Lower leg skin (tissue), 4 donors: ENCODE measurements around the gene CPS1. TPM values are rescaled to one million over a fixed set of nuclear protein-coding genes. Genes with fewer than 3 reads are reported as not detected.

Source experiments
- DNase-seq, 2 donors: peaks; one replicate each; pipeline ENCODE4 v3.0.0-alpha.2; 2019; ENCODE audit warnings: low spot score in 2 of 2
- H3K4me3 ChIP-seq: fragments of 200-600 bp; sonication (generic); 2 replicates; pipeline ENCODE4 v1.5.1; 2017; ENCODE audit warnings: mild to moderate bottlenecking, low read depth; ENCODE audit not compliant: poor library complexity, severe bottlenecking
- POLR2A ChIP-seq, 2 donors: fragments of 450-650 bp; IDR thresholded peaks; one replicate each; pipeline ENCODE4 v1.6.1; 2016 to 2017; ENCODE audit warnings: antibody characterized with exemption in 2 of 2, mild to moderate bottlenecking in 1 of 2, moderate library complexity in 1 of 2
- WGBS, 2 donors: methylation state at CpG; one replicate each; pipeline ENCODE4 v1.1.5; 2018; 5-methylcytosine and 5-hydroxymethylcytosine counted together
- intact Hi-C: fragments of 100-400 bp; cut with DNase I; formaldehyde crosslinking; loops from one replicate; pipeline ENCODE4 v1.15.0; 2023; ENCODE audit warnings: low total_unique reads
- total RNA-seq, 4 donors: library from RNA; depleted of rRNA; stranded (reverse); fragments of >200 nt; gene quantifications; one replicate each; pipeline ENCODE4 v1.1.0, GENCODE V29; 2016
- TF ChIP-seq, protein P1 (sequence below), 3 donors: fragments of 450-650 bp; IDR thresholded peaks; one replicate each; pipeline ENCODE4 v1.5.1; 2016; ENCODE audit warnings: antibody characterized with exemption in 3 of 3, mild to moderate bottlenecking in 3 of 3, moderate library complexity in 2 of 3

CPS1 gene
- total RNA-seq, 4 donors from 2014 or later: 2.6 to 6.7 (median 5.3) TPM

DNA sequence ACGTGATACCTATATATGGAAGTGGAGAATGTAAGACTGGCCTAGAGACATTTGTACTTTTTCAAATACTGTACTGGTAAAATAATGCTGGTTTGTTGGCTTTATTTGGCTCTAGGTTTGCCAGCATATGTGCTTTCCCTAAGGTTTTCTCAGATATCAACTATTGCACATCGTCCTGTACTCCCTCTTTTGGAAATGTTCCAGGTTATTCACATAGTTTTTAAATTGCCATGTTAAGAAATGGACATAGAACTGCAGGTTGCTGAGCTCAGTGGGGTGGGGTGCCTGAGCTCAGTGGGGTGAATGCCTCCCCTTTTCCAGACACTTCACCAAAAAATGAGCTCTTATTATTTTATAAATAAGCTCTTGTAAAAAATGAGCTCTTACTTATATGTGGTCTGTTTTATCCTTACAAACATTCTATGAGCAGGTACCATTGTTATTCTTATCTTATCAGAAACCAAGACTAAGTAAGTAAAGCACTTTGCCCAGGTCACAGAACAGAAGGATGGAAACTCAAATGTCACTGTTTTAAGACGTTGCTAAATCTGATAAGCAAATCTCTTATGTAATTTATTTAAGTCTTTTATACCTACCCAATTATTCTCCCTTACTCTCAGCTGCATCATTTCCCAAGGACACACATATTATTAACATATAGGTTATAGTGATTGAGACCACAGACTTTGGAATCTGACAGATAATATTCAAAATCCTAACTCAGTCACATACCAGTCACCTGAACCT, 99.0 kb downstream of the CPS1 start:
- no peak overlapping the region for H3K4me3 ChIP-seq
- TF ChIP-seq, protein P1, sequence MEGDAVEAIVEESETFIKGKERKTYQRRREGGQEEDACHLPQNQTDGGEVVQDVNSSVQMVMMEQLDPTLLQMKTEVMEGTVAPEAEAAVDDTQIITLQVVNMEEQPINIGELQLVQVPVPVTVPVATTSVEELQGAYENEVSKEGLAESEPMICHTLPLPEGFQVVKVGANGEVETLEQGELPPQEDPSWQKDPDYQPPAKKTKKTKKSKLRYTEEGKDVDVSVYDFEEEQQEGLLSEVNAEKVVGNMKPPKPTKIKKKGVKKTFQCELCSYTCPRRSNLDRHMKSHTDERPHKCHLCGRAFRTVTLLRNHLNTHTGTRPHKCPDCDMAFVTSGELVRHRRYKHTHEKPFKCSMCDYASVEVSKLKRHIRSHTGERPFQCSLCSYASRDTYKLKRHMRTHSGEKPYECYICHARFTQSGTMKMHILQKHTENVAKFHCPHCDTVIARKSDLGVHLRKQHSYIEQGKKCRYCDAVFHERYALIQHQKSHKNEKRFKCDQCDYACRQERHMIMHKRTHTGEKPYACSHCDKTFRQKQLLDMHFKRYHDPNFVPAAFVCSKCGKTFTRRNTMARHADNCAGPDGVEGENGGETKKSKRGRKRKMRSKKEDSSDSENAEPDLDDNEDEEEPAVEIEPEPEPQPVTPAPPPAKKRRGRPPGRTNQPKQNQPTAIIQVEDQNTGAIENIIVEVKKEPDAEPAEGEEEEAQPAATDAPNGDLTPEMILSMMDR (IDR thresholded peaks at IDR 0.05): no peak
- no peak for TF ChIP-seq POLR2A (IDR thresholded peaks at IDR 0.05)
- 39 to 44% methylated on average over 3 of the region's 3 CpGs for WGBS, 2 donors
- intact Hi-C loops: no loop called here
- no peak for DNase-seq

DNA sequence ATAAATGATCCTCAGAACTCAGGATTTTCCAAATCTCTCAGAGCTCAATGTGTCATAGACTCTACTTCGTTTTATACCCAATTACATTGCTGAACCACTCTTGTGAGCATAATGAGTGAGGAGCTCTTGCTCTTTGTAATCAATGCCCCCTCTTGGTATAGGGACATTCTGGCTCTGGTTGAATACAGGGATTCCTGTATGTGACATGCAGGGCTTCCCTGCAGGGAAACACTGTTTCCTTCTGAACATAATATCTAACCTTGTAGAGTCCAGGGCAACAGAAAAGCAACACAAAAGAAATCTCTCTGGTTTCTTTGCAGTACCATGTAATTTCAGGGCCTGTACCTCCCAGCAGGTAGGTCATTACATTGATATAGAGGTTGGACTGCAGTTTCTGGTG, 101.5 kb downstream of the CPS1 start:
- DNase-seq: no peak
- TF ChIP-seq, protein P1 (IDR thresholded peaks at IDR 0.05): no peak
- no peak for TF ChIP-seq POLR2A (IDR thresholded peaks at IDR 0.05)
- H3K4me3 ChIP-seq: no peak overlapping the region
- WGBS, 2 donors: 85 to 91% methylated on average over 1 of the region's 1 CpG
- intact Hi-C loops: no loop called here

DNA sequence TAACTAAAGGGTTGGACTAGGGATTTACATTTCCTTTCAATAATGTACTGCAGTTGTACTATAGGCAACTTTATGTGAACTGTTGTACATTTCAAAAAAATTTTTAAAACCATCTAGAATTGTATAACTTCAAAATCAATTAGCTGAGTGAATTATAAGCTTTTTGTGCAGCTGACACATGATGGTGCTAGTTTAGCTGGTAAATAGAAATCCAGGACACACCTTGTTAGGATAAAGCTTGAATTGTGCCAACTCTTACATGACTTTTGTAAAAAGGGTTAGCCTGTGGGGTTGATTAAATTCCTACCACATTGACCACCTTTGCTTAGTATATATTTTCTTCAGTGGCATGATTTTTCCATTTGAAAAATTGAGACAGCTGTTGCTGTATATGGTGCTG, 104.4 kb downstream of the CPS1 start:
- intact Hi-C loops: no loop called here
- H3K4me3 ChIP-seq: no peak overlapping the region
- TF ChIP-seq POLR2A (IDR thresholded peaks at IDR 0.05): no peak
- TF ChIP-seq, protein P1 (IDR thresholded peaks at IDR 0.05): no peak
- DNase-seq: no peak

DNA sequence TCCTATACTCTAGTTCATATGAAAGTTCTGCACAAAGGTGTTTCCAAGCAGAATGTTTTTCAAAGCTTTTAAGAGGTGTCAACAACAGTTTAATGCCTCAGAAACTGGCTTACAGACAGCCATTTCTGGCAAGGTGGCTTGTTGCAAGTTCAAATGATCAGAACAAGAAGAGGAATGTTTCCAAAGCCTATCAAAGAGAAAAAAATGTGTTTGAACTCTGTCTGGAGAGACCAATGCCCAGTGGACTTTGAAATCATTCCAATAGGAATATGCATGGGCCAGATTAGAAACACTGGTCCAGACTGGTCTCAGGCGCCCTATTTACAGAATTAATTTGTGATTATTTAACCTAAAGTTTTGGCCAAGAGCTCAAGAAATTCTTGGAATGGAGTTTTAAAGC, 106.2 kb downstream of the CPS1 start:
- H3K4me3 ChIP-seq: no peak overlapping the region
- TF ChIP-seq, protein P1 (IDR thresholded peaks at IDR 0.05): no peak
- no peak for TF ChIP-seq POLR2A (IDR thresholded peaks at IDR 0.05)
- intact Hi-C loops: no loop called here
- no peak for DNase-seq
- WGBS, 2 donors: 80 to 84% methylated on average over 1 of the region's 1 CpG

DNA sequence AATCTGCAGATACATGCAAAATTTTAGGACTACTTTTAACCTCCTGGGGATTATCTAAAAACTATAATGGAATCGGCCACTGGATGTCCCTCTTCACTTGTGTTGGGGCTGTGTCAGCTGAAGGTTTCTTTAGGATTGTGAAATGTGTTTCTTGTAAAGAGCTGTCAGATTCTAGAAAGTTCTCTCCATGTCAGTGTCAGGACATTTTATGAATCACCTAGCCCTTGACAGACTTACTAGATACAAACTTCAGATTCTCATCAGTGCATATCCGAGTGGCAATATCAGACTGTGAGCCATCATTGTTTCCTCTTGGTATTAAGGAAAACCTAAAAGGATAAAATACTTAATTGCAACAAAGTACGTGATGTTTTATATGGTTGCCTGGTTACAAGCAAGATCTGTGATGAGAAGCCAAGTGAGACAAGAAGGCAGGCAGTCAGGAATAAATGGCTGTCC, 107.3 kb downstream of the CPS1 start:
- intact Hi-C loops: no loop called here
- WGBS, 2 donors: 43 to 49% methylated on average over 3 of the region's 3 CpGs
- no peak for DNase-seq
- TF ChIP-seq POLR2A (IDR thresholded peaks at IDR 0.05): no peak
- TF ChIP-seq, protein P1 (IDR thresholded peaks at IDR 0.05): no peak
- no peak overlapping the region for H3K4me3 ChIP-seq

DNA sequence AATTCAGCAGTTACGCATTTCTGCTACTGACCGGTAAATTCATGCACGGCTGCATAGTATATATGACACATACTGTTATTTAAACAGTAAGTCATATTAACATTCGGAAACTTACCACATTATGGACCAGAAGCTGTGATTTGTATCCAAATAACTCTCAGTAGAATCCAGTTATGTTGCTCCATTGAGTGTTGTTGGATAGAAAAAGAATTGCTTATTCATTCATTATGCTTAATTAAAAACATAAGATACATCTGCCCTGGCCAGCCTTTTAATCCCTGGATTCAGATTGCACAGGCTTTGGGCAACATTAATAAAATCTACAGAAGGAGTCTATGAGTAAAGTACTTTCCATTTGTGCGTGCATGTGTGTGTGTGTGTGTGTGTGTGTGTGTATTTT, 111.3 kb downstream of the CPS1 start:
- H3K4me3 ChIP-seq: no peak overlapping the region
- intact Hi-C loops: no loop called here
- 61 to 74% methylated on average over 5 of the region's 5 CpGs for WGBS, 2 donors
- TF ChIP-seq, protein P1 (IDR thresholded peaks at IDR 0.05): no peak
- no peak for TF ChIP-seq POLR2A (IDR thresholded peaks at IDR 0.05)
- no peak for DNase-seq
